HFFc6 (cell line): ENCODE measurements around the gene SLC41A3. TPM values are rescaled to one million over a fixed set of nuclear protein-coding genes. Genes with fewer than 3 reads are reported as not detected.

ENCODE experiments used
- DNase-seq: peaks from one replicate; pipeline ENCODE4 v3.0.0-alpha.2; 2018
- H3K27ac Mint-ChIP-seq: 2 replicates; pipeline ENCODE4 v1.8.0; 2020; ENCODE audit warnings: mild to moderate bottlenecking, mixed read lengths
- H3K27me3 Mint-ChIP-seq: 2 replicates; pipeline ENCODE4 v1.8.0; 2021; ENCODE audit warnings: mild to moderate bottlenecking, moderate library complexity, mixed read lengths; ENCODE audit not compliant: insufficient read depth
- H3K36me3 Mint-ChIP-seq: 2 replicates; pipeline ENCODE4 v1.8.0; 2021; ENCODE audit warnings: low read depth, mixed read lengths
- H3K4me1 Mint-ChIP-seq: 2 replicates; pipeline ENCODE4 v1.8.0; 2020; ENCODE audit warnings: low read depth, mixed read lengths
- H3K4me3 Mint-ChIP-seq: 2 replicates; pipeline ENCODE4 v1.8.0; 2020; ENCODE audit warnings: mild to moderate bottlenecking, moderate library complexity, mixed read lengths
- H3K9me3 Mint-ChIP-seq: 2 replicates; pipeline ENCODE4 v1.8.0; 2020; ENCODE audit warnings: mild to moderate bottlenecking, mixed read lengths
- CTCF ChIP-seq: fragments of 200-600 bp; sonication (generic); IDR thresholded peaks from 2 replicates; pipeline ENCODE4 v1.5.0; 2021; ENCODE audit warnings: antibody characterized with exemption, mild to moderate bottlenecking
- total RNA-seq, 6 experiments: library from RNA; stranded (reverse); fragmentation: NEBNext Ultra II Directional; extraction: Animal tissue kit (Norgen Biotek cat#: 25700); gene quantifications; 2 replicates in 1 of 6; 3 replicates in 5 of 6; pipeline ENCODE4 v1.2.3, GENCODE V29; 2021

Gene SLC41A3
- total RNA-seq, 6 experiments from 2014 or later, result 41.6 to 54.8 (median 44.7) TPM

GRCh38 chr3:126013751-126014156 is 70.2 kb downstream of the SLC41A3 start:
- no peak for TF ChIP-seq CTCF
- Mint-ChIP-seq H3K27me3 (peaks cover 2% of the 10 kb centered on the region; the same call in 1 of the 2 replicates), H3K4me3 (no peak overlapping the region), H3K27ac (no peak overlapping the region), H3K9me3 (no peaks in the 10 kb centered on the region), H3K36me3 (peaks cover 9% of the 10 kb centered on the region), H3K4me1 (peaks cover 37% of the 10 kb centered on the region)
- DNase-seq, result no peak

- Mint-ChIP-seq H3K9me3 (no peaks in the 10 kb centered on the region), H3K36me3 (peaks cover 15% of the 10 kb centered on the region), H3K4me3 (no peak overlapping the region), H3K4me1 (peaks cover 44% of the 10 kb centered on the region), H3K27ac (no peak overlapping the region), H3K27me3 (peaks cover 2% of the 10 kb centered on the region)
- no peak for TF ChIP-seq CTCF
- DNase-seq, result no peak
These were observed 74.7 kb downstream of the SLC41A3 start for GRCh38 chr3:126009181-126009580.

GRCh38 chr3:126008219-126008618 is 75.7 kb downstream of the SLC41A3 start:
- no peaks in the 10 kb centered on the region; the same call in 1 of the 2 replicates for H3K27me3 Mint-ChIP-seq
- no peak for TF ChIP-seq CTCF
- peaks cover 15% of the 10 kb centered on the region for H3K36me3 Mint-ChIP-seq
- DNase-seq, result no peak
- H3K27ac Mint-ChIP-seq, result no peak overlapping the region
- H3K4me3 Mint-ChIP-seq, result no peak overlapping the region
- peaks cover 35% of the 10 kb centered on the region for H3K4me1 Mint-ChIP-seq
- no peaks in the 10 kb centered on the region for H3K9me3 Mint-ChIP-seq

- peaks cover 5% of the 10 kb centered on the region for H3K9me3 Mint-ChIP-seq
- no peak for TF ChIP-seq CTCF
- H3K4me1 Mint-ChIP-seq, result peaks cover 30% of the 10 kb centered on the region
- peaks cover 23% of the 10 kb centered on the region for H3K36me3 Mint-ChIP-seq
- no peak overlapping the region for H3K4me3 Mint-ChIP-seq
- H3K27ac Mint-ChIP-seq, result peak overlapping the region; percentile 35
- H3K27me3 Mint-ChIP-seq, result no peaks in the 10 kb centered on the region; the same call in 1 of the 2 replicates
- peak; percentile 79 for DNase-seq
These were observed 78.0 kb downstream of the SLC41A3 start for GRCh38 chr3:126005951-126006350.

- TF ChIP-seq CTCF, result no peak
- Mint-ChIP-seq H3K9me3 (peaks cover 14% of the 10 kb centered on the region), H3K4me3 (no peak overlapping the region)
These were observed 79.2 kb downstream of the SLC41A3 start for GRCh38 chr3:126004692-126005091.

GRCh38 chr3:126004217-126004616 is 79.7 kb downstream of the SLC41A3 start:
- Mint-ChIP-seq H3K4me3 (no peak overlapping the region), H3K36me3 (peaks cover 33% of the 10 kb centered on the region)

More at GRCh38 chr3:126004692-126005091, 79.2 kb downstream of the SLC41A3 start:
- Mint-ChIP-seq H3K27ac (no peak overlapping the region), H3K27me3 (no peaks in the 10 kb centered on the region; the same call in 1 of the 2 replicates), H3K36me3 (peaks cover 28% of the 10 kb centered on the region), H3K4me1 (peaks cover 30% of the 10 kb centered on the region)
- DNase-seq, result no peak

More at GRCh38 chr3:126004217-126004616, 79.7 kb downstream of the SLC41A3 start:
- DNase-seq, result no peak
- Mint-ChIP-seq H3K9me3 (peaks cover 19% of the 10 kb centered on the region), H3K27me3 (no peaks in the 10 kb centered on the region; the same call in 1 of the 2 replicates), H3K27ac (no peak overlapping the region; the same call in 1 of the 2 replicates), H3K4me1 (peaks cover 30% of the 10 kb centered on the region)
- TF ChIP-seq CTCF, result no peak
